ENCODE measurements around the gene TCAIM. TPM values are rescaled to one million over a fixed set of nuclear protein-coding genes. Genes with fewer than 3 reads are reported as not detected.

Gene TCAIM
- total RNA-seq, 1 experiment from 2014 or later: 19.5 TPM

- BruUV-seq (replicated peaks): no TSS peak
- Histone ChIP-seq H3K4me1 (ENCODE audit: control insufficient read depth, insufficient read depth, low read length) (no peaks in the 10 kb centered on the region), H3K36me3 (ENCODE audit: control insufficient read depth, insufficient read depth, low read length) (no peaks in the 10 kb centered on the region), H3K4me3 (ENCODE audit: low read depth in 2 of 2, low read length in 2 of 2) (no peak overlapping the region), H3K27me3 (ENCODE audit: control insufficient read depth, insufficient read depth, low read length) (no peaks in the 10 kb centered on the region), H3K27ac (ENCODE audit: low read length) (no peak overlapping the region), H3K9me3 (ENCODE audit: control insufficient read depth, insufficient read depth, low read depth, low read length) (no peaks in the 10 kb centered on the region)
- intact Hi-C loops (cut with micrococcal nuclease; ENCODE audit: unreplicated experiment) (no loop called here), in situ Hi-C loops (cut with HindIII; ENCODE audit: low pct_unique_long_range_greater_than_20kb, low sequenced_read_pairs) (no loop called here)
- no peak for TF ChIP-seq REST (IDR thresholded peaks at IDR 0.05; ENCODE audit: insufficient read depth in 1 of 2, low read depth in 2 of 2, low read length in 1 of 2)
- TF ChIP-seq SIN3A (IDR thresholded peaks at IDR 0.05; ENCODE audit: borderline replicate concordance, insufficient read depth, low read depth, low read length): no peak
- no peak for TF ChIP-seq CTCF (IDR thresholded peaks at IDR 0.05)
- no peak for TF ChIP-seq POLR2AphosphoS5 (IDR thresholded peaks at IDR 0.05; ENCODE audit: low read depth, low read length)
- TF ChIP-seq TCF7L2 (IDR thresholded peaks at IDR 0.05; ENCODE audit: low read depth, low read length): no peak
- ATAC-seq (no peak), DNase-seq (ENCODE audit: low read depth, low spot score) (no peak)
- CTCF ChIA-PET: no interaction called here
- POLR2A ChIA-PET: no interaction called here
These were observed 41.3 kb upstream of the TCAIM start for GRCh38 chr3:44297255-44297654.

GRCh38 chr3:44301746-44302145 is 36.8 kb upstream of the TCAIM start:
- intact Hi-C loops (cut with micrococcal nuclease; ENCODE audit: unreplicated experiment): no loop called here
- no peaks in the 10 kb centered on the region for H3K4me1 ChIP-seq (ENCODE audit: control insufficient read depth, insufficient read depth, low read length)

More at GRCh38 chr3:44301746-44302145, 36.8 kb upstream of the TCAIM start:
- no peak for TF ChIP-seq SIN3A (IDR thresholded peaks at IDR 0.05; ENCODE audit: borderline replicate concordance, insufficient read depth, low read depth, low read length)
- no peak for TF ChIP-seq CTCF (IDR thresholded peaks at IDR 0.05)
- TF ChIP-seq TCF7L2 (IDR thresholded peaks at IDR 0.05; ENCODE audit: low read depth, low read length): no peak
- no peak for TF ChIP-seq POLR2AphosphoS5 (IDR thresholded peaks at IDR 0.05; ENCODE audit: low read depth, low read length)
- TF ChIP-seq REST (IDR thresholded peaks at IDR 0.05; ENCODE audit: insufficient read depth in 1 of 2, low read depth in 2 of 2, low read length in 1 of 2): no peak
- BruUV-seq (replicated peaks): no TSS peak
- Histone ChIP-seq H3K9me3 (ENCODE audit: control insufficient read depth, insufficient read depth, low read depth, low read length) (no peaks in the 10 kb centered on the region), H3K27me3 (ENCODE audit: control insufficient read depth, insufficient read depth, low read length) (no peaks in the 10 kb centered on the region; the same call in none of the 2 replicates), H3K27ac (ENCODE audit: low read length) (no peak overlapping the region), H3K4me3 (ENCODE audit: low read depth in 2 of 2, low read length in 2 of 2) (no peak overlapping the region), H3K36me3 (ENCODE audit: control insufficient read depth, insufficient read depth, low read length) (no peaks in the 10 kb centered on the region)
- ATAC-seq (no peak), DNase-seq (ENCODE audit: low read depth, low spot score) (no peak)
- in situ Hi-C loops (cut with HindIII; ENCODE audit: low pct_unique_long_range_greater_than_20kb, low sequenced_read_pairs): no loop called here
- ChIA-PET POLR2A (no interaction called here), CTCF (no interaction called here)
